Measurements from ENCODE around the gene FAM131B.
A peak's percentile ranks its signal among the peaks of the same experiment; 100 is the strongest.

FAM131B gene

DNA sequence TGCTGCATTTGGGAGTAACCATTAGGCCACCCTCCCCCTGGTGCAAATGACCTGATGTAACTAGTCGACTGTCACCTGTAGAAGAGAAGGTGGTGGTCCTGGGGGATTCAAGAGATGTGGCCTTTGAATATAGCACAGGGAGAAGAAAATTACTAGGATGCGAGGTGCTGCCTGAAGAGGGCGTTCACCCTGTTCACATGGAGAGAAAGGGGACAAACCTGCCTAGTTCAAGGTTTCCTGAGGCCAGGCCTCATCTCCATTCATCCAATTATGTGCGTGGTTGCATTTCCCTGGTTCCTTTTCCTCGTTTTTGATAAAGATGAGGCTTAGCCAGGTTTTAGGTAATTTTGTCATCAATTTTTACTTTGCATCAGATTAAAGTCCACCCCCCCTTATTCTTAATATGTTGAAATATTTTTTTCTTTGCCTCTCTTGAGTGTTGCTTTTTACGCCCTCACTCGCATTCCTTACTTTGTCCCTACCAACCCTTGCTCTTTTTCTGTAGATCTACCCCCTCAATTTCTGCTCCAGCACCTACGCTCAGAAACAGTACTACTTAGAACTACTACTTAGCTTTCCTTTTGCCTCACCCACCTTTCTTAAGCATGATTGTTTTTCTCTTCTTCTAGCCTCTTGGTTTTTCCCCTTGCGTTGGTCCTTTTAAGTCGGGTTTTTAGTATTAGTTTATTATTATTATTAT is 32.9 kb downstream of the FAM131B start:
- no peak for DNase-seq (ENCODE audit: low read depth)
- no peak overlapping the region for H3K4me3 ChIP-seq (ENCODE audit: low read length)
- TF ChIP-seq, protein P1, sequence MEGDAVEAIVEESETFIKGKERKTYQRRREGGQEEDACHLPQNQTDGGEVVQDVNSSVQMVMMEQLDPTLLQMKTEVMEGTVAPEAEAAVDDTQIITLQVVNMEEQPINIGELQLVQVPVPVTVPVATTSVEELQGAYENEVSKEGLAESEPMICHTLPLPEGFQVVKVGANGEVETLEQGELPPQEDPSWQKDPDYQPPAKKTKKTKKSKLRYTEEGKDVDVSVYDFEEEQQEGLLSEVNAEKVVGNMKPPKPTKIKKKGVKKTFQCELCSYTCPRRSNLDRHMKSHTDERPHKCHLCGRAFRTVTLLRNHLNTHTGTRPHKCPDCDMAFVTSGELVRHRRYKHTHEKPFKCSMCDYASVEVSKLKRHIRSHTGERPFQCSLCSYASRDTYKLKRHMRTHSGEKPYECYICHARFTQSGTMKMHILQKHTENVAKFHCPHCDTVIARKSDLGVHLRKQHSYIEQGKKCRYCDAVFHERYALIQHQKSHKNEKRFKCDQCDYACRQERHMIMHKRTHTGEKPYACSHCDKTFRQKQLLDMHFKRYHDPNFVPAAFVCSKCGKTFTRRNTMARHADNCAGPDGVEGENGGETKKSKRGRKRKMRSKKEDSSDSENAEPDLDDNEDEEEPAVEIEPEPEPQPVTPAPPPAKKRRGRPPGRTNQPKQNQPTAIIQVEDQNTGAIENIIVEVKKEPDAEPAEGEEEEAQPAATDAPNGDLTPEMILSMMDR (conservative IDR thresholded peaks at IDR 0.05; ENCODE audit: low read depth, low read length), result no peak

DNA sequence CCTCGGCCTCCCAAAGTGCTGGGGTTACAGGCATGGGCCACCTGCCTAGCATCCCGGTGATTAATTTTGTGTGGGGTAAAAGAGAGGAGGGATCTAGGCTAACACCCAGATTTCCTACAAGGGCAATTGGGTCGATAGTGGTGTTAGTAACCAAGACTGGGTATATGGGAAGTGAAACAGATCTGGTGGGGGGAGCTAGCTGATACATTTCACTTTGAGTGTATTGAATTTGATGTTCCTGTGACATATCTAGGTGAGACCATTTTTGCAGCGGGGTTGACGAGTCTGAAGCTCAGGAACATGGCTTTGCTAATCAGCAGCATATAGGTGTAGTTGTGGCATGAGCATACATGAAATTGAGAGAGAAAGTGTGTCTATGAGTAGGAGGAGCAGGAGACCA is 34.6 kb downstream of the FAM131B start:
- DNase-seq (ENCODE audit: low read depth), result no peak
- TF ChIP-seq, protein P1 (conservative IDR thresholded peaks at IDR 0.05; ENCODE audit: low read depth, low read length), result no peak
- H3K4me3 ChIP-seq (ENCODE audit: low read length), result no peak overlapping the region

DNA sequence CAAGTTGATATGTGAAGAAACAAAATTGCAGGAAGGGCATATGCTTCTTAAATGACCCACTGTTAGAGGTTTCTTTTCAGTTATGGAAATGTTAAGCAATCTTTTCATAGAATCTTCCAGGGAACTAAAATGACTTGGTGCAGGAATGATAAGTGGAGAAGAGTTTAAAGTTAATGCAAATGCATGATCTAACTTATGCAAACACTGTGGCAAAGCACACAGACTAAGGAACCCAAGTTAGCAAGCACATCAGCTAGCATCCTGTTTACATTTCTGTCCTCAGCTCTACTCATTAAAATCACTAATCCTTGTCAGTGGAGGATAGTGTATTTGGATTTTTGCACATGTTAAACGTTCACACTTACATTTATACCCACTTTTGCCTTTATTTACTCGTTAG is 37.3 kb downstream of the FAM131B start:
- no peak overlapping the region for H3K4me3 ChIP-seq (ENCODE audit: low read length)
- TF ChIP-seq, protein P1 (conservative IDR thresholded peaks at IDR 0.05; ENCODE audit: low read depth, low read length), result no peak
- no peak for DNase-seq (ENCODE audit: low read depth)

DNA sequence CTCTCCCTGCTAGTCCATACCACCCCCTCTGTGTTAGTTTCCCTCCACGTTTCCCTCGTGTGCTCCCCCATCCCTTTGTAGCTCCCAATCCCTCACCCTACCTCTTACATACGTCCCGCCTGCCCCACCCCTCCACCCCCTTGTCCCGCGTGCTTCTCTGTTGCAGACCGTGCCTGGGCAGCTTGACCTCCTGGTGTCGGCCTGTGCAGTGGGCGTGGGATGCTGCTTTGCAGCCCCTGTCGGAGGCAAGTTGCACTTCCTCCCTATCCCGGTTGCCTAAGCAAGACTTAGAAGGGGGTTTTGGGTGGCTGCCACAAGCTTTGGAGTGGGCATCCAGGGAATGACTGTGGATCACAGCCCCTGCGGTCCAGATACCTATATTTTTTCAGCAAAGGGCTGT is 38.9 kb downstream of the FAM131B start:
- no peak for DNase-seq (ENCODE audit: low read depth)

DNA sequence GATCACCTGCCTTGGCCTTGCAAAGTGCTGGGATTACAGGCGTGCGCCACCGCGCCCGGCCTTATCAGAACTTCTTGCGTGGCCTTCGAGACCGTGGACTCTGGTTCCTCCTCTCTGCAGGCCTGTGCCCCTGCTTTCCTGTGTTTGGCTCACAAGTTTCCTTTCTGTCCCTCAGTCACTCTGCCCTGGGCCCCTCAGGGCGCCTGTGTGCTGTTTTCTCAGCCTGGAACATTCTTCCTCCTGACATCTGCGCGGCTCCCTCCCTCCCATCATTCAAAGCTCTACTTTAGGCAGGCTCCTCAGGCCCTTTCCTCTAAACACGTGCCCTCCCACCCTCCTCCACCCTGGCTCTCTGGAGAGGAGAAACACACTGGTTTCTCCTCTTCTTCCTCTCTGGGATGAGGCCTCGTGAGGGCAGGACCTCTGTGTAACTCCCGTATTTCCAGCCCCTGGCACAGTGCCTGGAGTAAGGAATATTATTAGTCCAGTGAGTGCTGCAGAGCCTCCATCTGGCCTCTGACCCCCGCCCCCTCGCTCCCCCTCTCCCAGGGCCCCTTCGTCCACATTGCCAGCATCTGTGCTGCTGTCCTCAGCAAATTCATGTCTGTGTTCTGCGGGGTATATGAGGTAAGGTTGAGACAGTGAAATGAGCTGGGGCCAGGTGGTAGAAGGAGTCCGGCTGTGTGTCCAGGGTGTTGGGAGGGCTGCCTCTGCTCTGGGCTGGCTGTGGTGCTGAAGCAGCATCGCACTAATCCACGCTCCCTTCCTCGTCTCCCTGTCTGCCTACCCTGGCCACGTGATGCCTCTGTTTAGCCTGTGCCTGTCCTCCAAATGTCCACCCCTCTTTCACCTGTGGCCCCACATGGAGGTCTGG is 39.5 kb downstream of the FAM131B start:
- DNase-seq (ENCODE audit: low read depth), result no peak
- TF ChIP-seq, protein P1 (conservative IDR thresholded peaks at IDR 0.05; ENCODE audit: low read depth, low read length), result no peak
- H3K4me3 ChIP-seq (ENCODE audit: low read length), result no peak overlapping the region

More for the DNA sequence above, 38.9 kb downstream of the FAM131B start:
- TF ChIP-seq, protein P1 (conservative IDR thresholded peaks at IDR 0.05; ENCODE audit: low read depth, low read length), result no peak
- H3K4me3 ChIP-seq (ENCODE audit: low read length), result no peak overlapping the region

DNA sequence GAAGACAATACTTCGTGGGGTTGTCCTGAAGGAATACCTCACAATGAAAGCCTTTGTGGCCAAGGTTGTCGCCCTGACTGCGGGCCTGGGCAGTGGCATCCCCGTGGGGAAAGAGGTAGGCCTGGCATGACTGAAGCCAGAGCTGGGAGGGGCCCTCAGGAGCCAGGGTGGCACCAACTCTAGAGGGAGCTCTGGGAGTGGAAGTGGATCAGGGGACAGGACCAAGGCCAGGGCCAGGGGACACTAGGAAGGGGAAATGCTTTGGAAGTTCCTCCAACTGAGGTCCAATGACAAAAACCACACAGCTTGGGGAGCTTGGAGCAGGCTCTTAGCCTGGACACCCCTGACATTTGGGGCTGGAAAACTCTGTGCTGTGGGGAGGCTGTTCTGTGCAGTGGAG is 40.8 kb downstream of the FAM131B start:
- no peak for DNase-seq (ENCODE audit: low read depth)
- H3K4me3 ChIP-seq (ENCODE audit: low read length), result no peak overlapping the region
- TF ChIP-seq, protein P1 (conservative IDR thresholded peaks at IDR 0.05; ENCODE audit: low read depth, low read length), result peak; percentile 32

Data from retinal pigment epithelial cell (primary cell).